ENCODE measurements around the gene PXT1. TPM values are rescaled to one million over a fixed set of nuclear protein-coding genes. Genes with fewer than 3 reads are reported as not detected.

PXT1 gene
- total and polyA plus RNA-seq, 9 of the 15 experiments (the other 6 are each of a cell fraction or from before 2014, with no cell fraction given) = 0.09 to 0.11 (median 0.10) TPM; not detected in 5

GRCh38 chr6:36350681-36351571 lies 91.7 kb downstream of the PXT1 start (continued):
- TF ChIP-seq CHD7 (IDR thresholded peaks at IDR 0.05; ENCODE audit: low read depth, low read length) (no peak), HMBOX1 (IDR thresholded peaks at IDR 0.05) (no peak; the same call in 1 of the 2 replicates), ZNF639 (CRISPR knock-in tag; conservative IDR thresholded peaks at IDR 0.05 in 1 of 2, IDR thresholded peaks at IDR 0.05 in 1 of 2) (peak in 1 of 2 experiments; percentile 80; a peak in 2 of 4 replicates), RERE (CRISPR knock-in tag; IDR thresholded peaks at IDR 0.05; ENCODE audit: borderline replicate concordance) (no peak), MIER1 (IDR thresholded peaks at IDR 0.05; ENCODE audit: low read depth) (no peak)
